Measurements from ENCODE around the gene CD8A.

DNA sequence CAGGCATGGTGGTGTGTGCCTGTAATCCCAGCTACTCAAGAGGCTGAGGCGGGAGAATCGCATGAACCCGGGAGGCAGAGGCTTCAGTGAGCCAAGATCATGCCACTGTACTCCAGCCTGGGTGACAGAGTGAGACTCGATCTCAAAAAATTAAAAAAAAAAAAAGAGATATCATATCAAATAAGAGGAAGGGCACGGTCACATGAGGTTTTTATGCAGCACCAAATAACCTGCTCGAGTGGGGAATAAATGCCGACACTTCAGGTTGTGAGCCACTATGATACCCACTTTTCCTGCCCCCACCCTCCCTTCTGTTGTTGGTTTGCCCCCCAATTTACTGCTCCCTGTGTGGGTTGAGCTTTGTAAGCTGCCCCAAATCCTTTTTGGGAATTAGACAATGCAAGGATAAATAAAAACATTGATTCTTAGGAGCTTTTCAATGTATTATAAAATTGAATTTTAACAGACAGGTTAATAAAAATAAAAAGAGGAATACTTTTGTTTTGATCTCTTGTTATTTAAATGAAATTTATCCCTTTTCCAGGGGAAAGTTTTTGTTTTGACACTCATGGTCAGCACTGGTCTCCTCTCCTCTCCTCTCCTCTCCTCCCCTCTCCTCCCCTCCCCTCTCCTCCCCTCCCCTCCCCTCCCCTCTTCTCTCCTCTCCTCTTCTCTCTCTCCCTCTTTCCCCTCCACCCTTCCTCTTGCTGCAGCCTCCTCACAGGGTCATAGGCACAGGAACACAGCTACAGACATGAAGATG is 41.8 kb upstream of the CD8A start:
- no peak for TF ChIP-seq CTCF (IDR thresholded peaks at IDR 0.05)
- TF ChIP-seq POLR2A (IDR thresholded peaks at IDR 0.05), result no peak
